Heart left ventricle (tissue), 16 donors: ENCODE measurements around the gene AGRN. TPM values are rescaled to one million over a fixed set of nuclear protein-coding genes. Genes with fewer than 3 reads are reported as not detected.
"Not testable (repeated sequence)": the region's sequence is repeated elsewhere in the genome, so short reads cannot be mapped to it uniquely, and the experiment has no call there.

ENCODE experiments used
- ATAC-seq, 4 donors: fragments of 200-7000 bp; cut with Tn5 transposase; one replicate each; pipeline ENCODE4 v1.9.1; 2020 to 2022; ENCODE audit warnings: moderate library complexity in 4 of 4, mild to moderate bottlenecking in 3 of 4, moderate number of reproducible peaks in 1 of 4
- DNase-seq, 5 donors: peaks; one replicate each; pipeline ENCODE4 v3.0.0-alpha.2; 2020
- H3K27ac ChIP-seq, 12 donors: fragments of 200-600 bp; sonication (generic) in 4 of 12; one replicate each; pipeline versions ENCODE4 v1.5.0 to v1.8.0; 2016 to 2022; ENCODE audit warnings: mild to moderate bottlenecking in 2 of 12
- H3K27me3 ChIP-seq, 9 donors: fragments of 200-600 bp; sonication (generic) in 2 of 9; one replicate each; pipeline versions ENCODE4 v1.5.1 to v1.8.0; 2016 to 2022; ENCODE audit warnings: mild to moderate bottlenecking in 3 of 9
- H3K36me3 ChIP-seq, 9 donors: fragments of 200-600 bp; sonication (generic) in 2 of 9; one replicate each; pipeline versions ENCODE4 v1.5.0 to v1.8.0; 2018 to 2022; ENCODE audit warnings: mild to moderate bottlenecking in 2 of 9
- H3K4me1 ChIP-seq, 12 donors: fragments of 200-600 bp; sonication (generic) in 4 of 12; one replicate each; pipeline versions ENCODE4 v1.5.0 to v1.8.0; 2016 to 2022; ENCODE audit warnings: mild to moderate bottlenecking in 3 of 12
- H3K4me3 ChIP-seq, 12 donors: fragments of 200-600 bp; sonication (generic) in 4 of 12; one replicate each; pipeline versions ENCODE4 v1.5.0 to v1.8.0; 2017 to 2022; ENCODE audit warnings: mild to moderate bottlenecking in 9 of 12, moderate library complexity in 4 of 12
- H3K9me3 ChIP-seq, 12 donors: fragments of 200-600 bp; sonication (generic) in 4 of 12; one replicate each; pipeline versions ENCODE4 v1.5.0 to v1.8.0; 2016 to 2022; ENCODE audit warnings: mild to moderate bottlenecking in 1 of 12
- CTCF ChIP-seq, 12 donors: fragments of 200-600 bp; sonication (generic) in 4 of 12; IDR thresholded peaks; one replicate each; pipeline versions ENCODE4 v1.5.0 to v1.8.0; 2018 to 2022; ENCODE audit warnings: antibody characterized with exemption in 12 of 12, mild to moderate bottlenecking in 5 of 12
- POLR2A ChIP-seq, 2 donors: fragments of 450-650 bp; IDR thresholded peaks; one replicate each; pipeline ENCODE4 v1.6.1; 2017; ENCODE audit warnings: antibody characterized with exemption in 2 of 2, mild to moderate bottlenecking in 2 of 2, moderate library complexity in 2 of 2
- WGBS, 4 donors: extraction: QIAGEN DNeasy Blood & Tissue Kit in 2 of 4; methylation state at CpG; one replicate each; pipeline versions ENCODE4 v1.1.5 to v1.1.7; 2013 to 2018; 5-methylcytosine and 5-hydroxymethylcytosine counted together
- intact Hi-C, 10 donors: fragments of 100-400 bp; cut with DNase I; formaldehyde crosslinking; loops; one replicate each; pipeline versions ENCODE4 v1.11.1 to v1.14.2; 2022
- polyA plus RNA-seq, 2 donors: library from polyadenylated mRNA; stranded (reverse); fragments of 200-250 nt; gene quantifications; one replicate each; pipeline ENCODE4 v1.2.3, GENCODE V29; 2013
- total RNA-seq, 9 donors: library from RNA; depleted of rRNA in 2 of 9; stranded (reverse); fragments of >200 nt in 2 of 9; fragmentation: NEBNext Ultra II Directional in 3 of 9; extraction: Animal tissue kit (Norgen Biotek cat#: 25700) in 3 of 9; gene quantifications; one replicate each; pipeline versions ENCODE4 v1.1.0 to v1.2.4, GENCODE V29; 2016 to 2023
- donor health status: ischemic (EF 13 %, LVEDD 7.1; RV severe dilation, severe dysfunction).
- donor health status: healthy with polysubstance abuse.
- donor health status: DM: no; HTN: yes; CAD: no.
- donor health status: DM: no; HTN: no; CAD: no.
- donor health status: ischemic (EF 25% LVEDD 6.9; RV normal size, moderate dysfunction).
- donor health status: ischemic (EF 25% LVEDD 5.7; RV mildly dilated, moderate dysfunction).
- donor health status: healthy.
- donor health status: DM: yes; HTN: yes; CAD: no.
- donor health status: ischemic (EF 35%, LVEDD 5.7; RV mildly dilated, moderate dysfunction).
- donor health status: nonischemic (EF 11% LVEDD 7.7; RV severe dilation, severe dysfunction).
- donor health status: DM: yes; HTN: yes; CAD: no.
- donor health status: PGD.
- donor health status: ischemic (EF 29% LVEDD 5.4; RV normal size, mild dysfunction).
- donor health status: nonischemic (EF 23%, LVEDD 6.1; RV moderate dilation, normal function).

AGRN gene
- total and polyA plus RNA-seq, 11 donors = 9.7 to 45.7 (median 18.6) TPM

GRCh38 chr1:1073743-1074587 is 54.0 kb downstream of the AGRN start, which contains the start of gene RNF223:
RNF223 (minus strand) TSS chr1:1074306; CDS start chr1:1072566, 1,740 bp downstream.
- 61 to 74% (median 68%) methylated on average over 16 to 35 of the region's 35 CpGs for WGBS, 4 donors
- peaks cover 0 to 60% (median 24%) of the 10 kb centered on the region in 9 donors for H3K27me3 ChIP-seq
- peak in 2 of 4 donors; percentile 8 to 15 for ATAC-seq
- intact Hi-C loops = no loop called here
- no peaks in the 10 kb centered on the region for H3K36me3 ChIP-seq
- peaks cover 0 to 9% (median 6%) of the 10 kb centered on the region in 12 donors for H3K4me1 ChIP-seq
- H3K4me3 ChIP-seq = no peak within 1 kb of the TSS
- TF ChIP-seq POLR2A (IDR thresholded peaks at IDR 0.05) (no peak), CTCF (IDR thresholded peaks at IDR 0.05) (no peak)
- H3K27ac ChIP-seq = no peak within 1 kb of the TSS
- peak in 3 of 5 donors; percentile 18 to 48 (median 23) for DNase-seq
- no peaks in the 10 kb centered on the region for H3K9me3 ChIP-seq

GRCh38 chr1:1074631-1075147 is 54.8 kb downstream of the AGRN start:
- intact Hi-C loops = no loop called here
- no peak overlapping the region for H3K27ac ChIP-seq
- WGBS, 4 donors = 75 to 92% (median 82%) methylated on average over 11 to 14 of the region's 14 CpGs
- H3K27me3 ChIP-seq = peaks cover 0 to 53% (median 16%) of the 10 kb centered on the region in 9 donors
- peaks cover 0 to 8% (median 4%) of the 10 kb centered on the region in 12 donors for H3K4me1 ChIP-seq
- no peaks in the 10 kb centered on the region for H3K36me3 ChIP-seq
- ATAC-seq (peak in 1 of 4 donors; percentile 6), DNase-seq (peak in 3 of 5 donors; percentile 9 to 33 (median 15))
- H3K9me3 ChIP-seq = no peaks in the 10 kb centered on the region
- TF ChIP-seq CTCF (IDR thresholded peaks at IDR 0.05) (no peak), POLR2A (IDR thresholded peaks at IDR 0.05) (no peak)
- H3K4me3 ChIP-seq = no peak overlapping the region

- 52 to 80% (median 65%) methylated on average over 5 to 21 of the region's 21 CpGs for WGBS, 4 donors
- intact Hi-C loops = no loop called here
- Histone ChIP-seq H3K9me3 (no peaks in the 10 kb centered on the region), H3K36me3 (no peaks in the 10 kb centered on the region), H3K27ac (no peak overlapping the region), H3K4me1 (peaks cover 0 to 12% (median 11%) of the 10 kb centered on the region in 12 donors), H3K27me3 (peaks cover 0 to 46% (median 10%) of the 10 kb centered on the region in 9 donors), H3K4me3 (no peak overlapping the region)
- DNase-seq (peak in 4 of 5 donors; percentile 10 to 48 (median 23)), ATAC-seq (no peak)
- TF ChIP-seq POLR2A (IDR thresholded peaks at IDR 0.05) (no peak), CTCF (IDR thresholded peaks at IDR 0.05) (no peak)
These were observed 55.4 kb downstream of the AGRN start for GRCh38 chr1:1075148-1075935.

GRCh38 chr1:1077396-1077795 is 57.5 kb downstream of the AGRN start:
- H3K36me3 ChIP-seq, DNase-seq, ATAC-seq, intact Hi-C loops, H3K4me3 ChIP-seq, H3K9me3 ChIP-seq, H3K27ac ChIP-seq: not testable (repeated sequence)
- WGBS, 4 donors = 8 to 59% methylated on average over 3 to 10 of the region's 21 CpGs; no CpG with 5 or more reads in 2 of the 4 donors
- Histone ChIP-seq H3K27me3 (peaks cover 0 to 29% (median 9%) of the 10 kb centered on the region in 9 donors), H3K4me1 (peaks cover 0 to 14% (median 12%) of the 10 kb centered on the region in 12 donors)
